WTC11 (cell line): ENCODE measurements around the gene MEGF10.

Source experiments
- ARID4B ChIP-seq: sonication (generic); formaldehyde crosslinking; IDR thresholded peaks from 2 replicates; pipeline ENCODE4 v1.8.0; 2023; ENCODE audit warnings: missing genetic modification reagents, mild to moderate bottlenecking, borderline replicate concordance
- CTCF ChIP-seq: fragments of 200-600 bp; IDR thresholded peaks from 2 replicates; pipeline ENCODE4 v1.8.0; 2022; ENCODE audit warnings: antibody characterized with exemption
- IRF1 ChIP-seq: sonication (generic); formaldehyde crosslinking; IDR thresholded peaks from 2 replicates; pipeline ENCODE4 v1.8.0; 2023; ENCODE audit warnings: missing genetic modification reagents
- JAZF1 ChIP-seq: fragments of 250-450 bp; sonication (Bioruptor Pico); IDR thresholded peaks from 2 replicates; pipeline ENCODE4 v1.9.0; 2021; ENCODE audit warnings: moderate library complexity, mild to moderate bottlenecking, inconsistent platforms
- PREB ChIP-seq: sonication (generic); formaldehyde crosslinking; IDR thresholded peaks from 2 replicates; pipeline ENCODE4 v1.8.1; 2022; ENCODE audit warnings: mild to moderate bottlenecking, missing genetic modification reagents, moderate library complexity, borderline replicate concordance
- STAT6 ChIP-seq: sonication (generic); formaldehyde crosslinking; conservative IDR thresholded peaks from 2 replicates; pipeline ENCODE4 v1.8.1; 2023; ENCODE audit warnings: mild to moderate bottlenecking, low read depth, missing genetic modification reagents, moderate library complexity
- TEAD4 ChIP-seq: sonication (generic); formaldehyde crosslinking; IDR thresholded peaks from 2 replicates; pipeline ENCODE4 v1.8.0; 2022; ENCODE audit warnings: mild to moderate bottlenecking, missing genetic modification reagents
- ZNF232 ChIP-seq: sonication (generic); formaldehyde crosslinking; IDR thresholded peaks from 2 replicates; pipeline ENCODE4 v1.8.0; 2022; ENCODE audit warnings: mild to moderate bottlenecking, missing genetic modification reagents
- ZNF281 ChIP-seq: sonication (generic); formaldehyde crosslinking; IDR thresholded peaks from 2 replicates; pipeline ENCODE4 v1.8.0; 2023; ENCODE audit warnings: mild to moderate bottlenecking, missing genetic modification reagents

- TF ChIP-seq CTCF (no peak), IRF1 (CRISPR knock-in tag) (no peak), ZNF281 (CRISPR knock-in tag) (no peak), TEAD4 (CRISPR knock-in tag) (no peak), PREB (CRISPR knock-in tag) (no peak), JAZF1 (CRISPR knock-in tag) (no peak), STAT6 (CRISPR knock-in tag) (no peak), ARID4B (CRISPR knock-in tag) (no peak), ZNF232 (CRISPR knock-in tag) (no peak)
These were observed 120.4 kb downstream of the MEGF10 start for GRCh38 chr5:127410959-127411358.
